GM12874 (cell line): Measurements from ENCODE around the gene CLC.

Experiments
- CTCF ChIP-seq: IDR thresholded peaks from 2 replicates; pipeline ENCODE4 v1.5.1; 2011; ENCODE audit warnings: low read depth, mild to moderate bottlenecking, control low read depth, low read length, moderate library complexity; ENCODE audit not compliant: insufficient read depth

Gene CLC

GRCh38 chr19:39728040-39728439 lies 9.8 kb downstream of the CLC start:
- TF ChIP-seq CTCF, result no peak

GRCh38 chr19:39727070-39727800 lies 10.6 kb downstream of the CLC start:
- TF ChIP-seq CTCF, result no peak

GRCh38 chr19:39725995-39726394 lies 11.8 kb downstream of the CLC start:
- no peak for TF ChIP-seq CTCF

GRCh38 chr19:39710333-39710890 lies 27.4 kb downstream of the CLC start:
- no peak for TF ChIP-seq CTCF

DNA sequence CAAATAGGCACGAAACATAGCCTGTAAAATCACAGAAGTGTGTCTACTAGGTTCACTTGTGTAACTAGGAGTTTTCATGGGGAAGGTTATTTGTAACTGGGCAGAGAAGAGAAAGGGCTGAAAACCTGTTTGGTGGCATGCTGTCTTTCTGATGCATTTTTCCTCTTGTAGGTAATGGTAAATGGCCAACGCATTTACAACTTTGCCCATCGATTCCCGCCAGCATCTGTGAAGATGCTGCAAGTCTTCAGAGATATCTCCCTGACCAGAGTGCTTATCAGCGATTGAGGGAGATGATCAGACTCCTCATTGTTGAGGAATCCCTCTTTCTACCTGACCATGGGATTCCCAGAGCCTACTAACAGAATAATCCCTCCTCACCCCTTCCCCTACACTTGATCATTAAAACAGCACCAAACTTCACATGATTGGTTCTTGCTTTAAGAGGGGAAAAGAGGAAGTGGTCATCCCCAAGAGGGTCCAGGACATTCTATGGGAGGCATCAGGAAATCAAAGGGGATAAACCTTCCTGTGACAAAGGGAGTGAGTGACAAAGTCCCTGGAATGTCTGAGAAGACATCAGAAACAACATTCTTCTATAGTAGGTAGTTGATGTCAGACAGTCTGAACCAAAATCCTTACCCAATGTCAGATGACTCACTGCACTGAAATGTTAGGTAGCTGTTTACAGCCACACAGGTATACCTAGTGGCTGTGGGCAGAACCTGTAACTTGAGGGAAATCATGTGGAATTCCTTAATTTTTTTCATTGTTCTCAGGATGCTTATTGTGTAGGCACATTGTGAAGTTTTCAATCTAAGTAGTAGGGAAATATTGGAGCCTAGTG lies 28.6 kb downstream of the CLC start:
- no peak for TF ChIP-seq CTCF

GRCh38 chr19:39708594-39708993 lies 29.2 kb downstream of the CLC start:
- TF ChIP-seq CTCF, result no peak

- no peak for TF ChIP-seq CTCF
Observed at GRCh38 chr19:39705578-39706188, 32.1 kb downstream of the CLC start.
